Suppressor macrophage treated with lipopolysaccharide for 1 hour (primary cell): ENCODE data around the gene ARHGEF16.

ENCODE experiments used
- DNase-seq, 3 donors: peaks; one replicate each; pipeline ENCODE4 v3.0.0-alpha.2; 2020 to 2022

The ARHGEF16 gene

DNA sequence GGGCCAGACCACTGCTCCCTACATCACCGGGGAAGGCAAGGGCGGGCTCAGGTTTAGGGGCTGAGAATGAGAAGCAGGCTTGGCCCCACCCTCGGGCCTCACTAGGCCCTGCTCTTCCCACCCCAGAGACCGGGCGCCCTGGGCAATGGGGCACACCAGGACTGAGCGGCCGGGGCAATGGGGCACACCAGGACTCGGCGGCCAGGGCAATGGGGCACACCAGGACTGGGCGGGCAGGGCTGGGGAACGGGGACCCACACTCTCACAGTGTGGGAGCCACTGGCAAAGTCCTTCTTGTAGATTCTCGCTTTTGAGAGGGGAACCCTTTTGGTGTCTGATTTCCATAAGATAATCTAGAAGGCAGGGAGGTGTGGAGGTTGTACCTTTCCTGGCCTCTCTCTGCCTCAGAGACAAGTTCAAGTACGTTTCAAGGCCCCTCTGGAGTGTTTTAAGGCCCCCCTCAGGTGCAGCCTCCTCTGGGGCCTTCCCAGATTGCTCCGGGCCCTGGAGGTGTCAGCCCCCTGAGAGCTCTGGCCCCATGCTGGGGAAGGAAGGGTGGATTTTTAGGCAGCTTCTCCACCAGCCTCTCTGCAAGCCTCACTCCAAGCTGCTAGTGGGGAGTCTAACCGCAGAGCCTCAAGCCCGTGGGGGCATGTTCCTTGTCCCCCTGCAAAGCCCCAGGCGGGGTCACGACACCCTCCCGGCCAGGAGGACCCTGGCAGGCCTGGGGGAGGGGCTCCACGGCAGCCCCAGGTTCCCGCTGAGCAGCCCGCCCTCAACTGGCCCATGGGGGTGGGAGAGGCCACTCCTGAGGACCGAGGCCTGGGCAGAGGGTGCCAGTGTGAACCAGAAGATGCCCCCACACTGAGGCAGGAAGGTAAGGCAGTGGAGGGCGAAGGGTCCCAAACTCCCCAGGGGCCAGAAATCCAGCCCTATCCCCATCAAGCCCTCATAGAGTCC lies 66.2 kb downstream of the ARHGEF16 start:
- no peak for DNase-seq

DNA sequence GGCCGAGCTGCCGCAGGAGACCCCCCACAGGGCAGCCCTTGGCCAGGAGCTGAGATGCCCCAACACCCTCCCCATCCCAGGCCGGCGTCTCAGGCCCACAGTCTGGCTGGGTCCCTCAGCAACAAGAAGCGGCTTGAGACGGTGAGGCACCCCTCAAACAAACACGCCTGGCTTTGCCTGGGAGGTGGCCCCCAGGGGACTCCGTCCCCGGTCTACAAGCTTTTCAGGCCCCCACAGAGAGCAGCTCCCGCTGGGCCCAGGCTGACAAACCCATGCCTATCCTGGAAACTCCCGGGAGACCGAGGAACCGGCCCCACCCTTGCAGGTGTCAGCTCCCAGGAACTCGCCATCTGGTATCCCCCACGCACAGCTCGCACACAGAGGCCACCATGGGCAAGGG lies 67.0 kb downstream of the ARHGEF16 start:
- DNase-seq = no peak

DNA sequence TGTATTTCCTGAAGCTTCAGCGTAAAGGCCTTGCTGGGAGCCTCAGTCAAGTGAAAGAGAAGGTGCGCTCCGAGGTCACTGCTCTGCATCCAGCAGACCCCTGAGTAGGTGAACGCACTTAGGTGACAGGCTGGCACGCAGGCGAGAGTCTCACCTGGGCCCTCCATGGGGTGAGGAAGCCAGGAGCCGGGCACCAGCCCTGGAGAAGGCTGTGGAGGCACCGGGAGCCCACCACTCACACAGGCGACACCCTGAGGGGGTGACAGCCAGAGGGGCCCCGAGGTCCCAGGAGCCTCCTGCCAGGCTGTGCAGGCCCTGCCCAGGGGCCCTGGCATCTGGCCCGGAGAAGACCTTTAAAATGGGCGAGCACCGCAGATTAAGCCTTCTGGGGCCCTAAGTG lies 67.6 kb downstream of the ARHGEF16 start:
- DNase-seq = no peak

DNA sequence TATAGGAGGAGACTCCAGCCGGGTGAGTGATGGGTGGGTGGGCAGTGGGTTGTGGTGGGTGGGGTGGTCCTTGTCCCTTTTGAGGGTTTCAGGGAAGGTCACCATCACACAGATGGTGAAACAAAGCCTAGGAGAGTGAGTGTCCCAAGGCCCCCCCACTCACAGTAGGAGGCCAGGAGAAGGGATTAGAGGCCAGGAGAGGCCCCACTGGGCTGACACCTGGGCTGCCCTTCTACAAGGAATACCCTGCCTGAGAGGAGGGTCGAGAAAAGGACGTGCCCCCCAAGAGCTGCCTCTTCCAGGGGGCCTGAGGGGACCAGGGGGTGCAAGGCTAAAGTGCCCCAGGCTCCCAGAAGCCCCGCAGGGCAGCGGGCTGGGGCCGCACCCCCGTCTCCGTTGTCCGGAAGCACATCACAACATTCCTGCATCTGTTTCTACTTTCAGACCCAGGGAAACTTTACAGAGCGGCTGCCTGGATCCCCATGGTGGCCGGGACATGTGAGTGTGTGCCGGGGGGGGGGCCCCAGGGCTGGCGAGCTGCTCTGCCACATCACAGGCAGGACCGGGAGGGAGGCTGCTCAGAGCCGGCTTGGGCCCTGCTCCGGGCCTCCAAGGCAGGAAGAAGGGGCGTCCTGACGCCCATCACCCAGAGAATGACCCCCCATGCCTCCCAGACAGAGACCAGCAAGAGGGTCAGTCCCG lies 68.2 kb downstream of the ARHGEF16 start:
- DNase-seq = no peak

DNA sequence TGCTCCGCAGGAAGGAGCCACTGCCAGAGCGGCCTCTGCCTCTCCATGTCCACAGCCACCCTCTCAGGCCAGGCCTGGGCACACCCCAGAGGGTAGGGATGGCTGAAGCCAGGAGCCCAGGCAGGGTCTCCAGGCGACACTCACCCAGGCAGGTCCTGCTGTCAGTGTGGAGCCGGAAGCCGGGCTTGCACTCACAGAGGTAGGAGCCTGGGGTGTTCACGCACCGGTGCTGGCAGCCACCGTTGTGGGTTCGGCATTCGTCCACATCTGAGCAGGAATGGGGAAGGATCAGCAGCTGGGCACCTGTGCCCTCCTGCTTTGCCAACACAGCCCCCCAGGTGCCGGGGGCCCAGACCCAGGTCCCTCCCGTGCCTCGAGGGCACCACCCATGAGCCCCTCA lies 69.5 kb downstream of the ARHGEF16 start:
- no peak for DNase-seq

DNA sequence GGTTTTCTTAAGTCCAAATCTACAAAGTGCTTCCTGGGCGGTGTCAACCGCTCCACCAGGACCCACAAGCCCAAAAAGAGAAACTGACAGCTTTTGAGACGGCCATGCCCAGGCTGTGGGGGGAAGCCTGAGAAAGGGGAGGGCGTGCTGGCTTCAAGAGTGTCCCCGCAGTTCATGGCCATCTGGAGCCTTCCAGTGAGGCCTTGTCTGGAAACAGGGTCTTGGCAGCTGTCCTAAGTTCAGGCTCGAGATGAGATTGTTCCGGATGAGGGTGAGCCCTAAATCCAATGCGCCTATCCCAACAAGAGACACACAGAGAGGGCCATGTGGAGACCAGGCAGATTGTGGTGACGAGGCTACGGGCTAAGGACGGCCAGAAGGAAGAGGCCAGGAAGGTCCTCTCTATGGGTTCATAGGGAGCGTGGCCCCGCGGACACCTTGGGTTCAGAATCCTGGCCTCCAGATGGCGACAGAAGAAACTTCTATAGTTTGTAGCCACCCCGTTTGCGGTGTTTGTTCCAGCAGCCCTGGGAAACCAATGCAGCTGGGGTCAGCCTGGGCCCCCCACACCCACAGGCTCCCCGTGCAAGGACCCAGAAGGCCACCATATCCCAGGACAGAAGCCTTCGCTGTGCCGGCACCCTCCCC lies 70.2 kb downstream of the ARHGEF16 start:
- no peak for DNase-seq

DNA sequence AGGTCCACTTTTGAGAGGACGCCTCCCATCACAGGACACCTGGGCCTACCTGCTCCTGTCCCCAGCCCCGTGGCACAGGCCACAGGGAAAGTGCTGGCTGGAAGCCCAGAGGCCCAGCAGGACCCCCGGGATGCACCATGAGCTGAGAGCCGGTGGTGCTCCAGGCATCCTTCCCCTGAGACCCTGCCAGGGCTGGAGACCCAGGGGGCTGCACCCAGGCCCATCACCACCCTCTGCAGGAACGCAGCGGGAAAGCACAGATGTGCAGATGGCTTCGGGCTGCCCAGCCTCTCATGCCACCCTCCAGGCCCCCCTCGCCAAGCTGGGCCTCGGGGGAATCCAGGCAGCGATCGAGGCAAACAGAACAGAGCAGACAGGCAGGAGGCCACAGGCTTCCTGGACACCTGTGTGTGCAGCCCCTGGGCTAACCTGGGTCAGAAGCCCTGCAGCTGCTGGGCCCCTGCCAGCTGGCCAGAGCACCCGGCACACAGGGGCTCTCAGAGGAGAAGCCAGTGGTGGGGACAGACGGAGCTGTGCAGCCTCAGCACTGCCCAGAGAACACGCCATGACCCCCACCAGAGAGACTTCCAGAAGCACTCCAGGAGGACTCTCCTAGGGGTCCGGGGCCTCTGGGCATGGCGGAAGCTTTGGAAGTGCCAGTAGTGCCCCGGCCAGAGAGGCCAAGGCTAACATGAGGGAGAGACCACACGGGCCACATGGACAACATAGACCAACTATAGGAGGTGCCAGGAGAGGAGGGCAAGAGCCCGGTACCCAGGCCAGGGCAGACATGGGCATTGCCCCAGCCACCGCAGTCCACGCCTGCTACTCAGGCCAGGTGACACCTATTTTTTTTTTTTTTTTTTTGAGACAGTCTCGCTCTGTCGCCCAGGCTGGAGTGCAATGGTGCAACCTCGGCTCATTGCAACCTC lies 71.4 kb downstream of the ARHGEF16 start:
- DNase-seq = no peak

DNA sequence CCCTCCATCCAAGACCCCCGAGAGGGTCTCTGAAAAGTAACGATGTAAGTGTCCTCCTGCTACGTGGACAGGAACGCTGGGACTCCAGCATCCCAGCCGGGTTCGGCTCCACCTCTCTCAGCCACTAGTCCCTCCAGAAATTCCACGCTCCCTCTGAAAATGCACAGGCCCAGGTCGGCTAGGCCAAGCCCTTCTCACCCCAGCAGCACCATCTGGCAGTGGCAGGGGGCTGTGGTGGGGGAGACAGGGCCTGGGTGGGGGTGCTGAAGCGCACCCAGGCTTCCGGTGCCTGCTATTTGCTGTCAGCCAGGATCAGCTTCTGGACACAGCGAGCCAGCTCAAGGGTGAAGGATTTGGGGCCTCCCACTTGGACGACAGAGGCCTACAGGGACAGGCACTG lies 73.3 kb downstream of the ARHGEF16 start:
- no peak for DNase-seq

DNA sequence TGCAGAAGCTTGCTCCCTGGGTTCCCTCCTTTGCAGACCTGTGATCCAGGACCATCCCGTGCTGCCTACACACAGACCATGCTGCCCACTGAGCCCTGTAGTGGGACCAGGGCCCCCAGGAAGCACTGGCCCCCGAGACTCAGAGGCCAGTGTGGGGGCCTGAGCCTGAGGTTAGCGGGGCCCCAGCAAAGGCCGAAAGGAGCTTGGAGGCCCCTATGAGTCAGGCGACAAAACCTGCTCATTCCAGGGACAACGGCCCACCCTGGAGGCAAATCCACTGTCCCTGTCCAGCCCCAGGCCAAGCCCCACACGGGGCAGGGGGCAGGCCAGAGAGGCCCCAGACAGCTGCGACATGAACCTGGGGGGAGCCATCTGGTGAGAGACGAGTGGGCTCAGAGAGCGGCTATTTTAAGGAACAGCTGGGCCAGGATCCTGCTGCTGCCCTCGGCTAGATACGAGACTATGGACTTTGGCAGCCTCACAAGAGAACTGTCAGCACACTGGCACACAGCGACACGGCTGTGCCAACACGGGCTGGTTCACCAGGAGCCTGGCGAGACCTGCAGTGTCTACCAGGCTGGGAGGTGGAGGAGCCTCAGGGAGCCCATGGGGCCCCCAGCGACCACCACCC lies 74.7 kb downstream of the ARHGEF16 start:
- DNase-seq = no peak

DNA sequence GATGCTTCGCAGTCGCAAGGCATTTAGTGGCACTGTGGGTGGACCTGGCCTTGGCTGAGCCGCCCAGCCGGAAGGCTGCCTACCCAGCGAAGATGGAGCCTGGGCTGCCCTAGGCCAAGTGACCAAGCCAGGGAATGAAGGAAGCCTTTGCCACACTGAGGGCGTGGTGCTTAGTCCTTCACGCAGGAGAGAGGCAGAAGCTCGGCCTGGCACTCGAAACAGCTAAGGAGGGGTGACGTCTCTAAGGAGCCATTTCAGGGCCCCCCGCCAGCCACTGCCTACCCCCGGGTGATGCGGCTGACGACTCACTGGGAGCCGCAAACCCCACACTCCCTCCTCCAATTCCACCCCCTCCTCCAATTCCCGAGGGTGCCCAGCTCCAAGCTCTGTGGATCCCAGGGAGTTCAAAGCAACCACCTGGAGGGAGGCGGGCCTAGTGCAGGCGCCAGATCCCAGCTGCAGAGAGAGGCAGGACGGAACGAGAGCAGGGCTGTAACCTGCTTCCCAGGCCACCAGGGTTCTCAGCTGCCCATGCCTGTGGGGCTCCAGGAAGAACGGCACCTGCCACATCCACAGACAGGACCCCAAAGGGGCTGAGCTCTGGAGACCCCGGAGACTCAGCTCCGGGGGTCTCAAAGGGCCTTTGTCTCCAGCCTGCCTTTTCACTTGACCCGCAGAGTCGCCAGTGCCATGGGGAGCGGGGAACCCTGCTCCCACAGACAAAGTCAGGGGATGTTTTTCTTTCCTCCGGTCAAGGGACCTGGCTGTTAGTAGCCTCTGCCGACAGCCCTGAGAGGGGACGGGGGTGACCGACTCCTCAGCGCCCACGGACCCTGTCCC lies 75.8 kb downstream of the ARHGEF16 start:
- DNase-seq = no peak
